Measurements from ENCODE around the gene SLC26A9.

GRCh38 chr1:205976036-205976435 is 32.8 kb upstream of the SLC26A9 start:
- TF ChIP-seq CTCF (IDR thresholded peaks at IDR 0.05; ENCODE audit: borderline replicate concordance, extremely low read depth, low read length, poor library complexity, severe bottlenecking) (no peak), EZH2 (IDR thresholded peaks at IDR 0.05; ENCODE audit: borderline replicate concordance, low read depth, low read length, severe bottlenecking) (no peak)

Data from DND-41 (cell line).